Measurements from ENCODE around the gene CNNM4. TPM values are rescaled to one million over a fixed set of nuclear protein-coding genes. Genes with fewer than 3 reads are reported as not detected.

Gene CNNM4
- total RNA-seq, 1 donor from 2014 or later: 5.8 TPM

DNA sequence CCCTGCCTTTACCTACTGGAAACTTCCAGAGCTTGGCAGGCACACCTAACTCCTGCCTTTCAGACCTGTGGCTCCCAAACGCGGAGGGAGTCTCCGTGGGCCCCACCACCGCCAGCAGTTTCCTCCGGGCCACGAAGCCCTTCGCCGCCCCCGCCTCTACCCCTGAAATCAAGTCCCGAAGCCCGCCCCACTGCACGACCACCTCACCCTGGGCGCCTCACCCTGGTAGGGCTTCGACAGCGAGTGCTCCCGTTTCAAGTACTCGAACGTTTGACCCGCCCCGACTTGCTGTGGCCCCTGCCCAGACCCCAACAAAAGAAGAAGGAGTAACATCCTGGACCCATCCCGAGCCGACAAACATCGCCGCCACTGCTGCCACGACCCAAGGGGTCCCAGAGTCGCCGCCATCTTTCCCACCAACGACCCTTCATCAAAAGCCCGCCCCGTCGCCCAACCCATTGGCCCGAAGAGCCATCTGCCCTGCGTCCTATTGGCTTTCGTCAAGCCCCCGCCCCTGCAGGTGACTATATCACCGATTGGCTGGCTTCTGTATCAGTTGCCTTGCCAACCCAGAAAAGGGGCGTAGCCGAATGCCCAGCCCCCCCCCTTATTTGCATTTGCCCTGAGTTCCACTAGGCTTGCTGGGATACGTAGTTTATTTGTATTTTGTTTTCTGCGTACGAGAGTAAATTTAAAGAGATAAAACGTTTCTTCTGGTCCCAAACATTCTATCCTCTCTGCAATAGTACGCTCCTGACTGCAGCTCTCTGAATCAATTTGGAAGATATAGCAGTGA, 20.9 kb upstream of the CNNM4 start, which contains the start of gene LMAN2L:
LMAN2L (minus strand) TSS at position 432 of the 796 bp plus-strand sequence; CDS start at position 408, 24 bp downstream.
- H3K4me3 ChIP-seq (ENCODE audit: insufficient read depth, low read depth, low read length): peak within 1 kb of the TSS; percentile 79
- peaks cover 11% of the 10 kb centered on the region for H3K4me1 ChIP-seq (ENCODE audit: insufficient read depth, low read length)
- DNase-seq (ENCODE audit: low read depth) (peak; percentile 90), FAIRE-seq (no peak)
- Mint-ChIP-seq H3K27ac (ENCODE audit: unreplicated experiment) (peak within 1 kb of the TSS; percentile 93), H3K4me3 (ENCODE audit: unreplicated experiment) (peak within 1 kb of the TSS; percentile 97), H3K27me3 (ENCODE audit: low read depth, unreplicated experiment) (peaks cover 5% of the 10 kb centered on the region), H3K4me1 (ENCODE audit: low read depth, unreplicated experiment) (peaks cover 12% of the 10 kb centered on the region), H3K36me3 (ENCODE audit: low read depth, unreplicated experiment) (peaks cover 7% of the 10 kb centered on the region), H3K9me3 (ENCODE audit: unreplicated experiment) (peaks cover 4% of the 10 kb centered on the region)
- peaks cover 8% of the 10 kb centered on the region for H3K36me3 ChIP-seq (ENCODE audit: insufficient read depth, low read length)
- peak within 1 kb of the TSS; percentile 86 for H2AFZ ChIP-seq (ENCODE audit: low read depth, low read length)
- H3K79me2 ChIP-seq (ENCODE audit: insufficient read depth, low read length): peaks cover 22% of the 10 kb centered on the region
- H3K9ac ChIP-seq (ENCODE audit: low read length): peak within 1 kb of the TSS; percentile 86
- H4K20me1 ChIP-seq (ENCODE audit: insufficient read depth, low read length): peaks cover 10% of the 10 kb centered on the region
- H3K4me2 ChIP-seq (ENCODE audit: low read length): peak within 1 kb of the TSS; percentile 86
- no peaks in the 10 kb centered on the region for H3K9me3 ChIP-seq (ENCODE audit: insufficient read depth, low read depth, low read length)
- peak within 1 kb of the TSS; percentile 51 for H3K27ac ChIP-seq (ENCODE audit: low read depth, low read length)
- TF ChIP-seq CTCF (IDR thresholded peaks at IDR 0.05; ENCODE audit: insufficient read depth, low read depth, low read length) (no peak), EZH2 (IDR thresholded peaks at IDR 0.05; ENCODE audit: insufficient read depth, low read length) (no peak)
- H3K27me3 ChIP-seq (ENCODE audit: insufficient read depth, low read length): no peaks in the 10 kb centered on the region

DNA sequence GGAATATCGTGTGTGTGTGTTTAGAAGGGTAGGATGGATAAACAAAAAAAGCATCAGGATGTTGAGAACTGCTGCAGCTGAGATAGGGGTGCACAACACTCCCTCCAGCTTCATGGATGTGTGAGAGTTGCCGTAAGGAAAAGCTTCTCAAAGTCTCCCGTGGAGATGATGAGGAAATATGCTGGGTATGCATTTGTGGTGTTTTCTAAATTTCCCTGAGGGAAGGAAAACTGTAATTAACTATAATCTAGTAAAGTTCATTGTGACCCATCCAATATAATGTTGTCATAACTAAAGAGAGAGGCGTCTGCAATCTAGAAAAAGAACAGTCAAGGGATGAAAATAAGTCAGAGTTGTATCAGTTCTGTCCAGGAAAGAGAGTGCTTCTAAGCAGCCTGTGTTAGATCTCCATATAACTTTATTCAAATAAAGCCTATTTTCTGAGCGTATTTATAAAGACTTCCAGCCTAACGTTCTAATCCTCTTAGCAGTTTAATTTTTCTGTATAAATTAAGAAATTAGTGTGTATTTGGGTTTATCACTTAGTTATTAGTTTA, 13.6 kb upstream of the CNNM4 start:
- Histone ChIP-seq H3K4me1 (ENCODE audit: insufficient read depth, low read length) (no peaks in the 10 kb centered on the region), H3K9ac (ENCODE audit: low read length) (no peak overlapping the region), H3K79me2 (ENCODE audit: insufficient read depth, low read length) (no peaks in the 10 kb centered on the region), H3K27ac (ENCODE audit: low read depth, low read length) (no peak overlapping the region), H3K36me3 (ENCODE audit: insufficient read depth, low read length) (no peaks in the 10 kb centered on the region), H3K9me3 (ENCODE audit: insufficient read depth, low read depth, low read length) (no peaks in the 10 kb centered on the region), H3K4me2 (ENCODE audit: low read length) (no peak overlapping the region), H3K27me3 (ENCODE audit: insufficient read depth, low read length) (peaks cover 5% of the 10 kb centered on the region), H3K4me3 (ENCODE audit: insufficient read depth, low read depth, low read length) (no peak overlapping the region), H2AFZ (ENCODE audit: low read depth, low read length) (no peak overlapping the region), H4K20me1 (ENCODE audit: insufficient read depth, low read length) (no peaks in the 10 kb centered on the region)
- no peak for TF ChIP-seq EZH2 (IDR thresholded peaks at IDR 0.05; ENCODE audit: insufficient read depth, low read length)
- no peak for TF ChIP-seq CTCF (IDR thresholded peaks at IDR 0.05; ENCODE audit: insufficient read depth, low read depth, low read length)
- Mint-ChIP-seq H3K9me3 (ENCODE audit: unreplicated experiment) (peaks cover 6% of the 10 kb centered on the region), H3K27me3 (ENCODE audit: low read depth, unreplicated experiment) (peaks cover 27% of the 10 kb centered on the region), H3K4me1 (ENCODE audit: low read depth, unreplicated experiment) (no peaks in the 10 kb centered on the region), H3K36me3 (ENCODE audit: low read depth, unreplicated experiment) (no peaks in the 10 kb centered on the region), H3K27ac (ENCODE audit: unreplicated experiment) (peak overlapping the region; percentile 38), H3K4me3 (ENCODE audit: unreplicated experiment) (no peak overlapping the region)
- FAIRE-seq (no peak), DNase-seq (ENCODE audit: low read depth) (no peak)
